Occipital lobe (tissue), 2 donors: Measurements from ENCODE around the gene CD300A. TPM values are rescaled to one million over a fixed set of nuclear protein-coding genes. Genes with fewer than 3 reads are reported as not detected.
"Not testable (repeated sequence)": the region's sequence is repeated elsewhere in the genome, so short reads cannot be mapped to it uniquely, and the experiment has no call there.

Experiments
- DNase-seq: peaks from one replicate; lab custom pipeline; 2025; lab: John Stamatoyannopoulos, UW
- total RNA-seq: library from RNA; depleted of rRNA; stranded (reverse); fragments of >200 nt; gene quantifications from one replicate; pipeline ENCODE4 v1.2.3, GENCODE V29; 2014

CD300A gene
- total RNA-seq, 1 donor from 2014 or later, result 3.3 TPM

DNA sequence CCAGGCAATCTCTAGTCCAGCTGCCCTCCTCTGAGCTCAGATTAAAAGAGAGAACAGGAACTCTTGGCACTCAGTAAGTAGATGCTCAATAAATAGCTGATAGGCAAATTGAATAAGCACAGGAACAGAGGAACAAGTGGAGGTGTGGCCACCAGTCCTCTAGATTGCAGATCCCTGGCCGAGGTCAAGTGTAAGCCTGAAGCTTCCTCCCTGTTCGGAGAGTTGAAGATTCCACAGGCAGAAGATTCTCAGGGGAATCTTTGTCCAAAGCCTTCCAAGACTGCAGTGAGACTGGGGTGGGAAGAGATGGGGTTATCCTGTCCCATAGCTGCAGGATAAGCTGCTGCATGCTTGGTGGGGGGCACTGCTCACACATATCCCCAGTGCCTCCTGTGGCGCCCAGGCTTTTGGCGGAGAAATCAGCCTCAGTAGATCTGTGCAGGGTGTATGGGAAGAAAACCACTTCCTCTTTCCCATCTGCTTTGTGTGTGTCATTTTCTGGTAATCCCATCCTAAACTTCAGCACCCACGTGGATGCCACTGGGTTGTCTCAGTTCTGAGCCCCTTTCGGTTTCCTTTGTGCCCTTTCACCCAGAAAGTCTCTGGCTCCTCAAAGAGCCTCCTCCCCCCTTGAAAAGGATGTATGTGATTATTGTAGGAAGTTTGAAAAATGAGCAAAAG, 12.1 kb downstream of the CD300A start:
- DNase-seq, result no peak

DNA sequence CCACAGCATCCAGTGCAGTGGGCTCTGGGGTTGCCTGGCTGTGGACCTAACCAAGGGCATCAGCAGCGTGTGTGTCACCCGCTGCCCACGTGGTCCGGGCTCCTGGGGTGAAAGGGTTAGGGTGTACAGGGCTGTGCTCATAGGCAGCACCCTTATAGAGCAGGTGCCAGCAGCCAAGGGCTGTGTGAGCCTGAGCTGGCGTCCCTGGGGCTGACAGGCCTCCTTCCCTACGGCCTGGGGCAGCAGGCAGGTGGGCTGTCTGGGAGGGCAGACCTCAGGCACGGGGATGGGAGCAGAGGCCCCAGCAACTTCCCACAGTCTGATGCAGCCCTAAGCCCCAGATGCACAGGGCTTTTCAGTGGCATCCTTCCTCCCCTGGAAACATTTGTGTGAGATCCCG, 13.9 kb downstream of the CD300A start:
- no peak for DNase-seq

DNA sequence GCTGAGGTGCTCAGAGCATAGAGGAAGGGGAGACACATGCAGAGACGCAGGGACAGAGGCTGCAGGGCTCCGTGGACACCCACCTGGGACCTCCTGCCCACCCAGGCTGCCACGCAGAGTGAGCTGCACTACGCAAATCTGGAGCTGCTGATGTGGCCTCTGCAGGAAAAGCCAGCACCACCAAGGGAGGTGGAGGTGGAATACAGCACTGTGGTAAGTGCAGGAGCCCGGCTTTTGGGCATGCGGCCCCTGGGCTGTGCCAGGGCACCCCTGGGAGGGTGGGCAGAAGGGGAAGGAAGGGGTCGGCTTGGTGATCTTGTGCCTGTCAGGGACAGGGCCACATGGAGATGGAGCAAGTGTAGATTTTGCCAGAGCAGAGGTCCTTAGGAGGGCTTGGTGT, 15.2 kb downstream of the CD300A start:
- DNase-seq, result no peak

GRCh38 chr17:74484066-74484465, 17.6 kb downstream of the CD300A start:
- DNase-seq, result no peak

- no peak for DNase-seq
Observed at GRCh38 chr17:74485022-74485743, 18.7 kb downstream of the CD300A start.

GRCh38 chr17:74485841-74486240, 19.4 kb downstream of the CD300A start:
- no peak for DNase-seq

GRCh38 chr17:74488276-74488675, 21.8 kb downstream of the CD300A start:
- not testable (repeated sequence) for DNase-seq

GRCh38 chr17:74490716-74491115, 24.3 kb downstream of the CD300A start:
- DNase-seq, result no peak

- no peak for DNase-seq
Observed at GRCh38 chr17:74491626-74492025, 25.2 kb downstream of the CD300A start.

DNA sequence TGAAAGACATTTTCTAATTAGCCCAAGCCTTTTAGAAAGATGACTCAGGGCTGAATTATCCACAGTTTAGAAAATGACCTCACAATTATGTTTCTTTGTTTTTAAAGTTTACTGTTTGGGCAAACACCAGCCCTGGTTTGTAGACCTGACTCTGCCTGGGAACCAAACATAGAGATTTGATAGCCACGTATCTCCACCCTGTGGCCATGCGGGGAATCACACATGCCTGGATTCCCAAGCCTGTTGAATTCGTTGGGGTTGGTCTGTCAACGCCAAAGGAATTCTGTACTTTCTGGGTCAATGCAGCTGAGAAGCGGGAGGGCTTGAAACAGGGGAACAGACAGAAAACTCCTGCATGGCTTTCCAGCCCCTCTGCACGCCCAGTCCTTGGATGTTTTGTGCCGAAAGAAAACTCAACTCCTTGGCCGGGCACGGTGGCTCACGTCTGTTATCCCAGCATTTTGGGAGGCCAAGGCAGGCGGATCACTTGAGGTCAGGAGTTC, 26.9 kb downstream of the CD300A start:
- DNase-seq, result peak; percentile 23

- no peak for DNase-seq
Observed at GRCh38 chr17:74497471-74497870, 31.0 kb downstream of the CD300A start.

DNA sequence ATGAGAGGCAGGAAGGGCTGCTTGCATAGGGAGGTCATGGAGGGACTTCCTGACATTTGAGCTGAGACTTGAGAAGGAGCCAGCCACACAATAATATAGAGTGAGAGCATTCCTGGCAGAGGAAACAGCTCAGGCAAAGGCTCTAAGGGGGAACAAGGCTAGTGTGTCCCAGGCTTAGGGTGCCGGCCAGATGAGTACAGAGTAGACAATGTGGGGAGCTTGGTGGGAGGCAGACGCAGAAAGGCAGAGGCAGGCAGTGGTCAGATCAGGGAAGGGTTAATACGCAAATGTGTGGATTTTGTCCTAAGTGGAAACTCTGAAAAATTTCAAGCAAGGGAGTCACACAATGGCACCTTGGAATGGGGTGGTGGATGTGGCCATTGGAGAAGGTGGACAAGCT, 33.6 kb downstream of the CD300A start:
- DNase-seq, result no peak

GRCh38 chr17:74502861-74503260, 36.4 kb downstream of the CD300A start:
- DNase-seq, result no peak

DNA sequence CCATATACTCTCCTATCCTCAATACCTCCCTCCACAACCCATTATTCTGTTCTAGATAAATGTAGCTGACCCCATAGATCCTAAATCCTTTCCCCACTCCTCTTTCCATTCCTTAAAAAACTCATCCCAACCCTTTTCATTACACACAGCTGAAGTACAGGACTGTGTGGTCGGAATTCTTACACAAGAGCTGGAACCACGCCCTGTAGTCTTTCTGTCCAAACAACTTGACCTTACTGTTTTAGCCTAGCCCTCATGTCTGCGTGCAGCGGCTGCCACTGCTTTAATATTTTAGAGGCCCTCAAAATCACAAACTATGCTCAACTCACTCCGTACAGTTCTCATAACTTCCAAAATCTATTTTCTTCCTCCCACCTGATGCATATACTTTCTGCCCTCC, 37.5 kb downstream of the CD300A start:
- DNase-seq, result not testable (repeated sequence)

GRCh38 chr17:74508156-74508555, 41.7 kb downstream of the CD300A start:
- DNase-seq, result no peak

GRCh38 chr17:74512036-74512435, 45.6 kb downstream of the CD300A start:
- no peak for DNase-seq

DNA sequence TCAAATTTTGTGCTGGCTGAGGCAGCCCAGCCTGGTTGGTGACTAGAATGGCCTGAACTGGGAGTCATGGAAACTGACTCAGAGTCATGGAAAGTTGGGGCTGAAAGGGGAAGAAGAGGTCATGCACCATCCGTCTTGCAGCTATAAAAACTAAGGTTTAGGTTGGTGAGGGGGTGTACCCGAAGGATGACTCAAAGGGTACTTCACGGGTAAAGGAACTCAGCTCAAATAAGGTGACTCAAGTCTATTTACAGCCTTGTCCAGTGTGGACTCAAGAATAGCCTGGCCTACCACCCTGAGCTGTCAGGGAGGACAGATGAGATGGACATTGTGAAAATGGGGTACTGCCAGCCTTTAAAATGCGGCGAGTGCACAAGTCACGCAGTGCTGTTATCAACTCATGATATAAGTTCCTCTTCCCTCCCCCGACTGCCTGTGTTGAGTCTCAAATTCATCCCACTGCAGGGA, 46.2 kb downstream of the CD300A start:
- DNase-seq, result no peak

GRCh38 chr17:74513987-74514631, 47.7 kb downstream of the CD300A start:
- no peak for DNase-seq

DNA sequence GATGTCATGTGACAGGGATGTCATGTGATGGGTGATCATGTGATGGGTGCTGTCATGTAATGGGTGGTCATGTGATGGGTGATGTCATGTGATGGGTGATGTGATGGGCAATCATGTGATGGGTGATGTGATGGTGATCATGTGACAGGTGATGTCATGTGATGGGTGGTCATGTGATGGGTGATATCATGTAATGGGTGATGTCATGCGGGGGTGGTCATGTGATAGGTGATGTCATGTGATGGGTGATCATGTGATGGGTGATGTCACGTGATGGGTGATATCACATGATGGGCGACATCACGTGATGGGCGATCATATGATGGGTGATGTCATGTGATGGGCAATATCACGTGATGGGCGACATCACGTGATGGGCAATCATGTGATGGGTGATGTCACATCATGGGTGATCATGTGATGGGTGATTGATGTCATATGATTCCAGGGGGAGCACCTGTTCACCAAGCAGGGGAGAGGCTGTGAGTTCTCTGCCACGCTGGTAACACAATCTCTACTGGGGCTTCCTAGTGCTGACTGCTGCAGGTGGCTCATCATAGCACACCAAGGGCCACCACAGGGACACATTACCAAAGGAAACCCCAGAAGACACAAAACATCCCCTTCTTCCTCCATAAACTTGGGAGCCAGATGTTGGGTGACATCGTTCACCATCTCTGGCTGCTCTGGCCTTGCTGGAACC, 48.3 kb downstream of the CD300A start:
- DNase-seq, result no peak

- no peak for DNase-seq
Observed at GRCh38 chr17:74515941-74516340, 49.5 kb downstream of the CD300A start.

DNA sequence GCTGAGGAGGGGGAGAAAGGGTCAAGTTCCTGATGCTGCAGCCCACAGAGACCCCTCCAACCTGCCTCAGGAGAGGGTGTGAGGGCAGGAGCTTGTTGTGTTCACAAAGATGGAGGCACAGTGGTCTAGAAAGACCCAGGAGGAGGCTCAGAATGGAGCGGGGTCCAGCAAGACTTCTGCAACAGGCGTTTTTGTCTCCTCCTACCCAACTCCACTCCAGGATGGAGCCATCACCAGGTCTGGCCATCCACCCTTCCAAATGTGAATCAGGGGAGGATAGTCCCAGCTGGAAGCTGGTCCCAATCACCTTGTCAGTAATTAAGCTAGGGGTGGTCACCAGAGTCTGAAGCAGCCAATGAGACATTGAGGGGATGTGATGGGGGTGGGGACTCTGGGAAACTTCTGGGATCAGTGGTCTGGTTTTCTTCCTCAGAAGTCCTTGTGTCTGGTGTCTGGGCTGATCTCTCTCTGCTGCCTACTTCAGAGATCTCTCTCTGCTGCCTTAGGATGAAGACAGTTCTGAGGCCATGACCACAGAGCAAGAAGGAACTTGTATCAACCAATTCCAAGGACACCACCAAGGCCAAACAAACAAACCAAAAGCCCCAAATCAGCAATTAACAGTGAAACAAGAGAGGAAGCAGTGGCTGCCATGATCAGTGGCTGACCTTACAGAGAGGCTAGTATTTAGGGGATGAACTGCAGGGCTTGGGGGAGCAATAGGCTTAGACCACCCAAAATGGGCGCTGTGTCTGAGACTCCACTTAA, 50.3 kb downstream of the CD300A start:
- no peak for DNase-seq
